Naive thymus-derived CD4-positive, alpha-beta T cell (primary cell): ENCODE results near the gene KDM8. TPM values are rescaled to one million over a fixed set of nuclear protein-coding genes. Genes with fewer than 3 reads are reported as not detected.

Experiments
- ATAC-seq: fragments of 150-1000 bp; cut with Tn5 transposase; 2 replicates; pipeline ENCODE4 v1.10.0; 2021; ENCODE audit warnings: mild to moderate bottlenecking, moderate library complexity
- CTCF ChIA-PET: fragments of 350-600 bp; sonication (Branson Sonifier 250); formaldehyde crosslinking; loops from one replicate; lab custom pipeline; 2021; ENCODE audit warnings: antibody characterized with exemption; lab: Charles Lee
- POLR2A ChIA-PET: fragments of 350-600 bp; sonication (Branson Sonifier 250); formaldehyde crosslinking; loops from one replicate; lab custom pipeline; 2021; ENCODE audit warnings: antibody characterized with exemption, inconsistent platforms; lab: Charles Lee
- DNase-seq, 9 donors: peaks; one replicate each; pipeline versions ENCODE4 v3.0.0 to v3.0.0-alpha.2; 2020 to 2022; ENCODE audit warnings: mixed read lengths in 1 of 9
- H3K27ac ChIP-seq: one replicate; pipeline ENCODE4 v1.7.0; 2013; ENCODE audit warnings: mild to moderate bottlenecking, low read depth, low read length, moderate library complexity
- H3K27me3 ChIP-seq, 2 donors: one replicate each; pipeline ENCODE4 v1.7.0; 2013; ENCODE audit warnings: low read length in 2 of 2, mild to moderate bottlenecking in 2 of 2, moderate library complexity in 2 of 2; ENCODE audit not compliant: control insufficient read depth in 2 of 2, insufficient read depth in 2 of 2
- H3K36me3 ChIP-seq, 3 experiments: 1 replicate in 2 of 3; 2 replicates in 1 of 3; pipeline ENCODE4 v1.7.0; 2013; ENCODE audit warnings: low read length in 3 of 3, mild to moderate bottlenecking in 3 of 3, moderate library complexity in 1 of 3; ENCODE audit not compliant: insufficient read depth in 3 of 3, control insufficient read depth in 2 of 3
- H3K4me1 ChIP-seq, 2 donors: one replicate each; pipeline ENCODE4 v1.7.0; 2013; ENCODE audit warnings: low read length in 2 of 2, mild to moderate bottlenecking in 2 of 2, moderate library complexity in 1 of 2; ENCODE audit not compliant: control insufficient read depth in 2 of 2, insufficient read depth in 2 of 2
- H3K4me3 ChIP-seq: 2 replicates; pipeline ENCODE4 v1.7.0; 2013; ENCODE audit warnings: mild to moderate bottlenecking, low read length
- H3K9me3 ChIP-seq, 3 experiments: 1 replicate in 2 of 3; 2 replicates in 1 of 3; pipeline ENCODE4 v1.7.0; 2013; ENCODE audit warnings: low read length in 3 of 3; ENCODE audit not compliant: control insufficient read depth in 2 of 3
- H3K27ac Mint-ChIP-seq, 9 donors: one replicate each; pipeline ENCODE4 v1.8.0; 2020 to 2022; ENCODE audit warnings: mixed read lengths in 9 of 9, mild to moderate bottlenecking in 8 of 9, moderate library complexity in 5 of 9, inconsistent platforms in 2 of 9
- H3K27me3 Mint-ChIP-seq, 5 donors: one replicate each; pipeline ENCODE4 v1.8.0; 2021 to 2022; ENCODE audit warnings: mixed read lengths in 5 of 5, mild to moderate bottlenecking in 1 of 5
- H3K36me3 Mint-ChIP-seq, 5 donors: one replicate each; pipeline ENCODE4 v1.8.0; 2020 to 2022; ENCODE audit warnings: mixed read lengths in 5 of 5, mild to moderate bottlenecking in 3 of 5, inconsistent platforms in 1 of 5
- H3K4me1 Mint-ChIP-seq, 7 donors: one replicate each; pipeline ENCODE4 v1.8.0; 2020 to 2022; ENCODE audit warnings: mixed read lengths in 7 of 7, mild to moderate bottlenecking in 3 of 7, inconsistent platforms in 1 of 7
- H3K4me3 Mint-ChIP-seq, 10 donors: one replicate each; pipeline ENCODE4 v1.8.0; 2020 to 2022; ENCODE audit warnings: mild to moderate bottlenecking in 10 of 10, mixed read lengths in 10 of 10, moderate library complexity in 6 of 10, inconsistent platforms in 2 of 10
- H3K9me3 Mint-ChIP-seq, 11 donors: one replicate each; pipeline ENCODE4 v1.8.0; 2020 to 2022; ENCODE audit warnings: mixed read lengths in 11 of 11, mild to moderate bottlenecking in 4 of 11, inconsistent platforms in 1 of 11, moderate library complexity in 1 of 11
- intact Hi-C, 2 donors: fragments of 100-400 bp; cut with micrococcal nuclease; formaldehyde crosslinking; loops; one replicate each; pipeline ENCODE4 v1.15.1; 2023
- polyA plus RNA-seq, 2 donors: library from polyadenylated mRNA; unstranded; fragments of 300-500 nt; fragmentation: Illumina TruSeq; gene quantifications; one replicate each; pipeline ENCODE4 v1.2.3, GENCODE V29; 2021
- total RNA-seq, 6 experiments: library from RNA in 5 of 6; stranded (reverse) in 5 of 6; gene quantifications; 1 replicate in 5 of 6; 2 replicates in 1 of 6; pipeline ENCODE4 v1.2.3 and lab custom pipeline; 2021 to 2026

Gene KDM8
- total and polyA plus RNA-seq, 7 experiments from 2014 or later = 10.0 to 34.4 (median 18.5) TPM

GRCh38 chr16:27219161-27219560, 15.8 kb downstream of the KDM8 start:
- Histone ChIP-seq H3K4me1 (no peaks in the 10 kb centered on the region), H3K36me3 (peaks cover 0 to 82% (median 0%) of the 10 kb centered on the region in 3 experiments), H3K4me3 (no peak overlapping the region), H3K9me3 (no peaks in the 10 kb centered on the region), H3K27me3 (no peaks in the 10 kb centered on the region), H3K27ac (no peak overlapping the region)
- DNase-seq (no peak), ATAC-seq (no peak)
- CTCF ChIA-PET = no interaction called here
- Mint-ChIP-seq H3K4me3 (no peak overlapping the region), H3K4me1 (peaks cover 3 to 8% (median 4%) of the 10 kb centered on the region in 7 donors), H3K27me3 (no peaks in the 10 kb centered on the region), H3K27ac (peak overlapping the region in 2 of 9 donors; percentile 53 to 67), H3K9me3 (no peaks in the 10 kb centered on the region), H3K36me3 (peaks cover 7 to 36% (median 9%) of the 10 kb centered on the region in 5 donors)
- POLR2A ChIA-PET = no interaction called here
- intact Hi-C loops = no loop called here

GRCh38 chr16:27220120-27220519, 16.8 kb downstream of the KDM8 start:
- Mint-ChIP-seq H3K27ac (peak overlapping the region in 6 of 9 donors; percentile 8 to 80 (median 16)), H3K4me1 (peaks cover 0 to 12% (median 6%) of the 10 kb centered on the region in 7 donors), H3K27me3 (no peaks in the 10 kb centered on the region), H3K36me3 (peaks cover under 1 to 33% (median 4%) of the 10 kb centered on the region in 5 donors), H3K4me3 (no peak overlapping the region), H3K9me3 (no peaks in the 10 kb centered on the region)
- no peak overlapping the region for H3K4me3 ChIP-seq
- no peaks in the 10 kb centered on the region for H3K4me1 ChIP-seq
- no peaks in the 10 kb centered on the region for H3K9me3 ChIP-seq
- ATAC-seq = no peak
- ChIA-PET CTCF (no interaction called here), POLR2A (interaction anchor here (0.6 to 8.5 kb wide), 4 partner anchors 10 to 95 kb away, joined by 3 to 48 read pairs (median 4); partner anchors contain the start of gene KDM8)
- H3K36me3 ChIP-seq = peaks cover 0 to 82% (median 0%) of the 10 kb centered on the region in 3 experiments
- intact Hi-C loops = no loop called here
- H3K27me3 ChIP-seq = no peaks in the 10 kb centered on the region
- H3K27ac ChIP-seq = no peak overlapping the region
- no peak for DNase-seq

GRCh38 chr16:27220527-27220926, 17.2 kb downstream of the KDM8 start:
- CTCF ChIA-PET = no interaction called here
- no peaks in the 10 kb centered on the region for H3K9me3 ChIP-seq
- Mint-ChIP-seq H3K4me3 (no peak overlapping the region), H3K27me3 (no peaks in the 10 kb centered on the region), H3K9me3 (no peaks in the 10 kb centered on the region), H3K36me3 (peaks cover 0 to 32% (median 2%) of the 10 kb centered on the region in 5 donors), H3K4me1 (peaks cover 2 to 13% (median 6%) of the 10 kb centered on the region in 7 donors), H3K27ac (peak overlapping the region in 5 of 9 donors; percentile 8 to 80 (median 28))
- peaks cover 0 to 82% (median 0%) of the 10 kb centered on the region in 3 experiments for H3K36me3 ChIP-seq
- no peak overlapping the region for H3K27ac ChIP-seq
- no peak for ATAC-seq
- no peaks in the 10 kb centered on the region for H3K4me1 ChIP-seq
- intact Hi-C loops = no loop called here
- DNase-seq = no peak
- POLR2A ChIA-PET = interaction anchor here (0.6 to 8.5 kb wide), 5 partner anchors 9 to 226 kb away, joined by 3 to 48 read pairs (median 4); partner anchors contain the start of gene KDM8
- no peak overlapping the region for H3K4me3 ChIP-seq
- H3K27me3 ChIP-seq = no peaks in the 10 kb centered on the region

DNA sequence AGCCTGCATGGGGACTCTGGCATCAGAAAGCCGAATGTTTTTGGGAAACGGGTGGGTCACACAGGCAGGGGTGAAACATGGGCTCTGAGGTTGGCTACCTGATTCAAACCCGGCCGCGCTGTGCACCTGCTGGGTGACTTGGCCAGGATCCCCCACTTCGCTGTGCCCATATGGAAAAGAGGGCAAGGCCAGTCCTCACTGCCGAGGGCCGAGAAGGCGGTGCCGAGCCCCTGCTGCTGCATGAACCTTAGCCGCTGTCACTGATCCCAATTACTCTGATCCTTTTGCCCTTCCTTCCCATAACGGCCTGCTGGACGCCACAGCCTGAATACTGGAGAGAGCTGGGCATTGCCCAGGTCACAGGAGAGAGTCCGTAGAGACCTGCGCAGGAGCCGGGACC, 17.7 kb downstream of the KDM8 start:
- intact Hi-C loops = no loop called here
- peaks cover 0 to 31% (median under 1%) of the 10 kb centered on the region in 5 donors for H3K36me3 Mint-ChIP-seq
- ATAC-seq (no peak), DNase-seq (no peak)
- no peaks in the 10 kb centered on the region for H3K9me3 ChIP-seq
- H3K9me3 Mint-ChIP-seq = no peaks in the 10 kb centered on the region
- peaks cover 0 to 79% (median 0%) of the 10 kb centered on the region in 3 experiments for H3K36me3 ChIP-seq
- no peaks in the 10 kb centered on the region for H3K27me3 Mint-ChIP-seq
- H3K27ac ChIP-seq = no peak overlapping the region
- peaks cover 4 to 17% (median 11%) of the 10 kb centered on the region in 7 donors for H3K4me1 Mint-ChIP-seq
- no peak overlapping the region for H3K4me3 ChIP-seq
- POLR2A ChIA-PET = interaction anchor here (0.8 to 8.5 kb wide), 3 partner anchors 11 to 225 kb away, joined by 3 to 48 read pairs (median 3); partner anchors contain the start of gene KDM8
- H3K4me3 Mint-ChIP-seq = no peak overlapping the region
- CTCF ChIA-PET = interaction anchor here (1.6 kb wide), 1 partner anchor 10 kb away, joined by 4 read pairs; no protein-coding TSS in a partner anchor
- H3K4me1 ChIP-seq = no peaks in the 10 kb centered on the region
- H3K27ac Mint-ChIP-seq = peak overlapping the region in 5 of 9 donors; percentile 28 to 80 (median 51)
- no peaks in the 10 kb centered on the region for H3K27me3 ChIP-seq

GRCh38 chr16:27221576-27222248, 18.4 kb downstream of the KDM8 start:
- Histone ChIP-seq H3K27me3 (no peaks in the 10 kb centered on the region), H3K4me3 (no peak overlapping the region), H3K36me3 (peaks cover 0 to 78% (median 4%) of the 10 kb centered on the region in 3 experiments), H3K27ac (no peak overlapping the region), H3K4me1 (no peaks in the 10 kb centered on the region), H3K9me3 (no peaks in the 10 kb centered on the region)
- ATAC-seq (no peak), DNase-seq (no peak)
- no peaks in the 10 kb centered on the region for H3K9me3 Mint-ChIP-seq
- peaks cover 0 to 32% (median 4%) of the 10 kb centered on the region in 5 donors for H3K36me3 Mint-ChIP-seq
- H3K4me1 Mint-ChIP-seq = peaks cover 8 to 25% (median 15%) of the 10 kb centered on the region in 7 donors
- peak overlapping the region in 8 of 9 donors; percentile 29 to 91 (median 76) for H3K27ac Mint-ChIP-seq
- H3K4me3 Mint-ChIP-seq = no peak overlapping the region
- intact Hi-C loops = no loop called here
- CTCF ChIA-PET = interaction anchor here (1.6 to 1.8 kb wide), 3 partner anchors 9 to 42 kb away, joined by 4 to 7 read pairs (median 5); no protein-coding TSS in a partner anchor
- POLR2A ChIA-PET = interaction anchor here (0.6 to 8.5 kb wide), 7 partner anchors 9 to 225 kb away, joined by 3 to 48 read pairs (median 3); partner anchors contain the start of gene KDM8
- H3K27me3 Mint-ChIP-seq = no peaks in the 10 kb centered on the region

DNA sequence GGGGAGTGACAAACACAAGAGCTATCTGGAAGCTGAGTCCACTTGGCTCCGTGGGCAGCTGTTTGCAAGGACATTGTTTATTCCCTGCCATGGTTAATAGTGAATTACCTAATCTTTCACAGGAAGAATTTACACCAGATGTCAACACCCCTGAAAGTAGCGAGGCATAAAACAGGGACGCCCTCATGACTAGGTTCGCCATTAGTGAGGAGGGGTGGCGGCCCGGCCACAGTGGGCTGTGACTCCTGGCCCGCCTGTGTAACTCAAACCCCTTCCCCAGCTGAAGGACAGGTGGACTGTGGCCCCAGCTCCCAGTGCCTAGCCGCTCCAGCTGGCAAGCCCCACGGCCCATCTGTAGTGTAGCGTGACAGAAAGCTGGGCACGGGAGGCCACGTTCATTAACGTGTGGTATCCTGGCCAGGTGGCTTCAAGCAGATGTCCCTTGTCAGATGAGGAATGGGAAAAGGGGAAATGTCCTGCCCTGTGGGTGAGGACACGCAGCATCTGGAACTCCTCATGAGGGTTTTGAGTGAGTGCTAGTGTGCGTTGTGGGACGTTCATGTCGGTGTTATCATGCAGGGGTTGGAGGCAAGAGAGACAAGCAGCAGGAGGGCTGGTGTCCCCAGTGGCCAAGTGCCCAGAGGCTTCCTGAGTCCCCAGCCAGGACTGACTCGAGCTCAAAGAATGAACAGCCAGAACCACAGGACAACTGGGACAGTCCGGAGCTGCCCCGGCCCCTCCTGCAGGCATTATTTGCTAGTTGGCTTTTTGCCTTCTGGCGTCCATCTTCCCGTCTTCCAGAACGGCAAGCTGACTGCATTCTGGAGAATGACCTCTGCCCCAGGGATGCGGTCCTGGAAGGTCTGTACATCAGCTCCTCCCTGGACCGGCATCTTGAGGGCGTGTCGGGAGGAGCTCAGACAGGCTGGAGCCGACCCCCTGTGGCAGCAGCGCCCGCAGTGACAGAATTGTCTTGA, 19.2 kb downstream of the KDM8 start:
- no peaks in the 10 kb centered on the region for H3K9me3 Mint-ChIP-seq
- POLR2A ChIA-PET = interaction anchor here (0.6 to 8.5 kb wide), 9 partner anchors 8 to 224 kb away, joined by 3 to 48 read pairs (median 3); partner anchors contain the start of gene KDM8
- H3K4me1 ChIP-seq = no peaks in the 10 kb centered on the region
- no peak overlapping the region for H3K4me3 ChIP-seq
- H3K4me3 Mint-ChIP-seq = no peak overlapping the region
- no peaks in the 10 kb centered on the region for H3K27me3 Mint-ChIP-seq
- intact Hi-C loops = no loop called here
- no peak for ATAC-seq
- no peak for DNase-seq
- peak overlapping the region in 6 of 9 donors; percentile 76 to 91 (median 78) for H3K27ac Mint-ChIP-seq
- H3K9me3 ChIP-seq = no peaks in the 10 kb centered on the region
- H3K27me3 ChIP-seq = no peaks in the 10 kb centered on the region
- CTCF ChIA-PET = interaction anchor here (0.6 to 1.8 kb wide), 6 partner anchors 8 to 83 kb away, joined by 3 to 7 read pairs (median 4); no protein-coding TSS in a partner anchor
- H3K27ac ChIP-seq = no peak overlapping the region
- peaks cover 0 to 80% (median 4%) of the 10 kb centered on the region in 3 experiments for H3K36me3 ChIP-seq
- H3K4me1 Mint-ChIP-seq = peaks cover 10 to 32% (median 23%) of the 10 kb centered on the region in 7 donors
- H3K36me3 Mint-ChIP-seq = peaks cover 0 to 31% (median 4%) of the 10 kb centered on the region in 5 donors
